Liver (tissue), 9 donors: ENCODE measurements around the gene PDE4B. TPM values are rescaled to one million over a fixed set of nuclear protein-coding genes. Genes with fewer than 3 reads are reported as not detected.

Source experiments
- DNase-seq: peaks from one replicate; pipeline ENCODE4 v3.0.0-alpha.2; 2017; ENCODE audit warnings: low spot score
- H3K27ac ChIP-seq, 2 donors: one replicate each; pipeline ENCODE4 v1.7.0; 2013; ENCODE audit warnings: inconsistent platforms in 2 of 2, low read length in 2 of 2, control low read depth in 1 of 2, low read depth in 1 of 2, mild to moderate bottlenecking in 1 of 2
- H3K27me3 ChIP-seq, 4 donors: one replicate each; pipeline versions ENCODE4 v1.6.1 to v1.7.0; 2013; ENCODE audit warnings: low read length in 3 of 4, inconsistent platforms in 1 of 4, mild to moderate bottlenecking in 1 of 4, moderate library complexity in 1 of 4; ENCODE audit not compliant: control insufficient read depth in 4 of 4, insufficient read depth in 4 of 4
- H3K36me3 ChIP-seq, 4 donors: one replicate each; pipeline versions ENCODE4 v1.6.1 to v1.7.0; 2013; ENCODE audit warnings: low read length in 3 of 4, mild to moderate bottlenecking in 3 of 4, low read depth in 1 of 4, moderate library complexity in 1 of 4; ENCODE audit not compliant: control insufficient read depth in 4 of 4, insufficient read depth in 3 of 4
- H3K4me1 ChIP-seq, 4 donors: one replicate each; pipeline versions ENCODE4 v1.6.1 to v1.7.0; 2013; ENCODE audit warnings: low read length in 3 of 4, mild to moderate bottlenecking in 3 of 4, moderate library complexity in 1 of 4; ENCODE audit not compliant: control insufficient read depth in 4 of 4, insufficient read depth in 4 of 4
- H3K4me3 ChIP-seq, 3 donors: one replicate each; pipeline versions ENCODE4 v1.6.1 to v1.7.0; 2013; ENCODE audit warnings: low read length in 3 of 3, control low read depth in 1 of 3, low read depth in 1 of 3, mild to moderate bottlenecking in 1 of 3
- H3K9ac ChIP-seq, 2 donors: one replicate each; pipeline ENCODE4 v1.7.0; 2013; ENCODE audit warnings: low read length in 2 of 2, mild to moderate bottlenecking in 2 of 2, moderate library complexity in 2 of 2, control low read depth in 1 of 2, low read depth in 1 of 2
- H3K9me3 ChIP-seq, 4 donors: one replicate each; pipeline versions ENCODE4 v1.6.1 to v1.7.0; 2013; ENCODE audit warnings: low read length in 3 of 4; ENCODE audit not compliant: control insufficient read depth in 4 of 4
- CTCF ChIP-seq: fragments of 150-350 bp; IDR thresholded peaks from 2 replicates; pipeline ENCODE4 v1.5.1; 2017; ENCODE audit warnings: improper control_type of control experiment, low read depth, low read length; ENCODE audit not compliant: missing input control
- EGR1 ChIP-seq, 2 donors: IDR thresholded peaks; 2 replicates each; pipeline ENCODE4 v1.6.1; 2016 to 2018; ENCODE audit warnings: antibody characterized with exemption in 2 of 2, low read depth in 2 of 2
- FOXA1 ChIP-seq: IDR thresholded peaks from 2 replicates; pipeline ENCODE4 v1.6.1; 2016; ENCODE audit warnings: antibody characterized with exemption
- FOXA2 ChIP-seq: IDR thresholded peaks from 2 replicates; pipeline ENCODE4 v1.6.1; 2016; ENCODE audit warnings: antibody characterized with exemption
- GABPA ChIP-seq, 2 donors: IDR thresholded peaks in 1 of 2; conservative IDR thresholded peaks in 1 of 2; 2 replicates each; pipeline ENCODE4 v1.6.1; 2016; ENCODE audit warnings: antibody characterized with exemption in 2 of 2, mild to moderate bottlenecking in 1 of 2, moderate library complexity in 1 of 2
- HNF4A ChIP-seq, 2 donors: conservative IDR thresholded peaks; 2 replicates each; pipeline ENCODE4 v1.6.1; 2016; ENCODE audit warnings: antibody characterized with exemption in 2 of 2, mild to moderate bottlenecking in 2 of 2
- HNF4G ChIP-seq: IDR thresholded peaks from 2 replicates; pipeline ENCODE4 v1.6.1; 2016; ENCODE audit warnings: antibody characterized with exemption
- JUND ChIP-seq, 2 donors: IDR thresholded peaks; 2 replicates each; pipeline ENCODE4 v1.6.1; 2016; ENCODE audit warnings: antibody characterized with exemption in 2 of 2
- MAX ChIP-seq: IDR thresholded peaks from 2 replicates; pipeline ENCODE4 v1.6.1; 2016; ENCODE audit warnings: antibody characterized with exemption
- NR2F2 ChIP-seq: IDR thresholded peaks from 2 replicates; pipeline ENCODE4 v1.6.1; 2016; ENCODE audit warnings: antibody characterized with exemption
- RAD21 ChIP-seq, 2 donors: IDR thresholded peaks; 2 replicates each; pipeline ENCODE4 v1.6.1; 2016; ENCODE audit warnings: antibody characterized with exemption in 2 of 2, mild to moderate bottlenecking in 2 of 2
- REST ChIP-seq: IDR thresholded peaks from 2 replicates; pipeline ENCODE4 v1.6.1; 2016; ENCODE audit warnings: antibody characterized with exemption, mild to moderate bottlenecking
- RXRA ChIP-seq, 2 donors: IDR thresholded peaks; 2 replicates each; pipeline ENCODE4 v1.6.1; 2017 to 2018; ENCODE audit warnings: antibody characterized with exemption in 2 of 2, mild to moderate bottlenecking in 1 of 2
- SP1 ChIP-seq: IDR thresholded peaks from 2 replicates; pipeline ENCODE4 v1.6.1; 2018; ENCODE audit warnings: antibody characterized with exemption, mild to moderate bottlenecking
- TAF1 ChIP-seq: conservative IDR thresholded peaks from 2 replicates; pipeline ENCODE4 v1.6.1; 2016; ENCODE audit warnings: antibody characterized with exemption, mild to moderate bottlenecking
- YY1 ChIP-seq: IDR thresholded peaks from 2 replicates; pipeline ENCODE4 v1.6.1; 2016; ENCODE audit warnings: antibody characterized with exemption, mild to moderate bottlenecking
- WGBS: extraction: QIAGEN DNeasy Blood & Tissue Kit; methylation state at CpG from one replicate; pipeline ENCODE4 v1.1.7; 2013; 5-methylcytosine and 5-hydroxymethylcytosine counted together
- polyA plus RNA-seq, 2 donors: library from polyadenylated mRNA; stranded (reverse) in 1 of 2; unstranded in 1 of 2; fragments of 200-250 nt in 1 of 2; fragments of >200 nt in 1 of 2; fragmentation: Nextera tagmentation in 1 of 2; extraction: Ambion mirVana in 1 of 2; gene quantifications; one replicate each; pipeline versions ENCODE4 v1.2.1 to v1.2.3, GENCODE V29; 2013 to 2015
- total RNA-seq, 2 donors: library from RNA; depleted of rRNA; stranded (reverse); fragments of >200 nt; gene quantifications; one replicate each; pipeline ENCODE4 v1.2.3, GENCODE V29; 2014
- TF ChIP-seq, protein P1 (sequence below): IDR thresholded peaks from 2 replicates; pipeline ENCODE4 v1.6.1; 2016; ENCODE audit warnings: antibody characterized with exemption
- TF ChIP-seq, protein P2 (sequence below): IDR thresholded peaks from 2 replicates; pipeline ENCODE4 v1.6.1; 2016; ENCODE audit warnings: antibody characterized with exemption
- donor health status: healthy.
- donor health status: healthy.
- donor health status: healthy.
- donor health status: healthy.
- donor health status: healthy.

PDE4B gene
- total and polyA plus RNA-seq, 4 donors = 1.9 to 3.9 (median 2.7) TPM

DNA sequence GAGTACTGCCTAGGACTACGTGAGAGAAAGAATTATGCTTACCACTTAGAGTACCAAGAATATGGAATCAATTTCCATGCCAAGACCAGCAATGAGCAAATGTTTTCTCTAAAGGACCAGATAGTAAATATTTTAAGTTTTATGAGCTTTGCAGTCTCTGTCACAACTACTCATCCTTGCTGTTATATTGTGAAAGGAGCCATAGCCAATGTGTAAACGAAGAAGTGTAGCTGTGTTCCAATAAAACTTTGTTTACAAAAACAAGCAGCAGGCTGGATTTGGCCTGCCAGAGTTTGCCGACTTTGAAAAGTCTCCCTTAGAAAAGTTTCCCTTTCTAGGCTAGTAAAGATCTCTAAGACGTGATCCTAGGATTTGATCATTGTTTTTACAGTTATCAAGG lies 128.8 kb downstream of the PDE4B start:
- WGBS = 60% methylated on average over 4 of the region's 4 CpGs
- Histone ChIP-seq H3K4me3 (no peak overlapping the region), H3K9ac (no peak overlapping the region), H3K9me3 (no peaks in the 10 kb centered on the region), H3K4me1 (no peaks in the 10 kb centered on the region), H3K27ac (no peak overlapping the region), H3K36me3 (peaks cover 0 to 2% (median 0%) of the 10 kb centered on the region in 4 donors), H3K27me3 (no peaks in the 10 kb centered on the region)
- TF ChIP-seq RAD21 (IDR thresholded peaks at IDR 0.05) = no peak
- TF ChIP-seq, protein P1, sequence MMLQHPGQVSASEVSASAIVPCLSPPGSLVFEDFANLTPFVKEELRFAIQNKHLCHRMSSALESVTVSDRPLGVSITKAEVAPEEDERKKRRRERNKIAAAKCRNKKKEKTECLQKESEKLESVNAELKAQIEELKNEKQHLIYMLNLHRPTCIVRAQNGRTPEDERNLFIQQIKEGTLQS = no peak
- TF ChIP-seq, protein P2, sequence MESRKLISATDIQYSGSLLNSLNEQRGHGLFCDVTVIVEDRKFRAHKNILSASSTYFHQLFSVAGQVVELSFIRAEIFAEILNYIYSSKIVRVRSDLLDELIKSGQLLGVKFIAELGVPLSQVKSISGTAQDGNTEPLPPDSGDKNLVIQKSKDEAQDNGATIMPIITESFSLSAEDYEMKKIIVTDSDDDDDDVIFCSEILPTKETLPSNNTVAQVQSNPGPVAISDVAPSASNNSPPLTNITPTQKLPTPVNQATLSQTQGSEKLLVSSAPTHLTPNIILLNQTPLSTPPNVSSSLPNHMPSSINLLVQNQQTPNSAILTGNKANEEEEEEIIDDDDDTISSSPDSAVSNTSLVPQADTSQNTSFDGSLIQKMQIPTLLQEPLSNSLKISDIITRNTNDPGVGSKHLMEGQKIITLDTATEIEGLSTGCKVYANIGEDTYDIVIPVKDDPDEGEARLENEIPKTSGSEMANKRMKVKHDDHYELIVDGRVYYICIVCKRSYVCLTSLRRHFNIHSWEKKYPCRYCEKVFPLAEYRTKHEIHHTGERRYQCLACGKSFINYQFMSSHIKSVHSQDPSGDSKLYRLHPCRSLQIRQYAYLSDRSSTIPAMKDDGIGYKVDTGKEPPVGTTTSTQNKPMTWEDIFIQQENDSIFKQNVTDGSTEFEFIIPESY = no peak
- no peak for DNase-seq

- TF ChIP-seq CTCF (no peak), HNF4G (no peak), HNF4A (conservative IDR thresholded peaks at IDR 0.05) (no peak), GABPA (IDR thresholded peaks at IDR 0.05 in 1 of 2, conservative IDR thresholded peaks at IDR 0.05 in 1 of 2) (no peak), YY1 (no peak), TAF1 (no peak), SP1 (no peak), EGR1 (IDR thresholded peaks at IDR 0.05; ENCODE audit: low read depth in 2 of 2) (no peak), NR2F2 (no peak), JUND (IDR thresholded peaks at IDR 0.05) (no peak), REST (no peak), FOXA1 (no peak), RXRA (IDR thresholded peaks at IDR 0.05) (no peak), MAX (no peak), RAD21 (IDR thresholded peaks at IDR 0.05) (no peak), FOXA2 (no peak)
- TF ChIP-seq, protein P1 = no peak
- TF ChIP-seq, protein P2 = no peak
- Histone ChIP-seq H3K4me3 (no peak overlapping the region), H3K4me1 (no peaks in the 10 kb centered on the region), H3K36me3 (peaks cover 0 to 2% (median 0%) of the 10 kb centered on the region in 4 donors), H3K9ac (no peak overlapping the region), H3K9me3 (no peaks in the 10 kb centered on the region), H3K27ac (no peak overlapping the region), H3K27me3 (no peaks in the 10 kb centered on the region)
- DNase-seq = no peak
Observed at GRCh38 chr1:65924471-65924870, 131.8 kb downstream of the PDE4B start.
